ENCODE data around the gene CNPPD1. TPM values are rescaled to one million over a fixed set of nuclear protein-coding genes. Genes with fewer than 3 reads are reported as not detected.

Gene CNPPD1
- polyA plus RNA-seq, 1 experiment, result 66.9 TPM

DNA sequence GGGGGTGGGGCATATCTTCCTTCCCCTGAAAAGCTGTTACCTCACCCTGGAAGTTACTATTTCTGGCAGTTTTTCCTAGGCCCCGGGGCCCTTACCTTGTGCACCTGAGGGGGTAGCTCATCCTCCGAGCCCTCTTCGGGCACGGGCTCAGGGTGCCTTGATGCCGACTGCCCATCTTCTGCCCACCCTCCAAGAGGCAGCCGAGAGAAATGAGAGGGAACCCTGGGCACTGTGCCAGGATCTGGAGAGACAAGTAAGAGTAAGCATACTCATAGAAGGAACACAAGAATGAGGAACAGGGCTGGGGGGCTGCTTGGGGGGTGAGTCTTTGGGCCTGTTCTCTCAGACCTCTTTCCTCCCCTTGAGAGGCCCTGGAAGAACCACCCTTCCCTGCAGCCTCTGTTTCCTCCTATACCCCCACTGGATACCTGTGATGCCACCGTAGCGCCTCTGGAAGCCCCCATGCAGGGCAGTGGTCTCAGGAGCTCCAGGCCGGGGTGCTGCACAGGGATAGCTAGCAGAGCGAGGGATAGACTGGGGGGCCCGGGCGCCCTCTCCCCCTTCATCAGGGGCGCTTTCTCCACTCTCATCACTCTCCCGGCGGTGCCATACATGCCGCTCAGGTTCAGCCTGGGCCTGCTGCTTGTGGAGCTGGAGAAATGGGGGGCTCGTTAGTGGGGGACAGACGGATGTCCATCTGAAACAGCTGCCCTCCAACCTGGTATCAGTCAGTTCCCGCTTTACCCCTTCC, 44.1 kb upstream of the CNPPD1 start:
- Histone ChIP-seq H3K36me3 (ENCODE audit: control insufficient read depth, insufficient read depth, low read length) (peaks cover 51% of the 10 kb centered on the region), H3K4me3 (ENCODE audit: low read depth, low read length) (no peak overlapping the region), H3K27me3 (ENCODE audit: control insufficient read depth, insufficient read depth, low read length) (no peaks in the 10 kb centered on the region)
- POLR2A ChIA-PET, result no interaction called here
- CTCF ChIA-PET, result interaction anchor here (2.2 to 2.3 kb wide), 2 partner anchors 74 to 78 kb away, joined by 7 to 15 read pairs; no protein-coding TSS in a partner anchor
- no peak for DNase-seq (ENCODE audit: low read depth)
- TF ChIP-seq, protein P1, sequence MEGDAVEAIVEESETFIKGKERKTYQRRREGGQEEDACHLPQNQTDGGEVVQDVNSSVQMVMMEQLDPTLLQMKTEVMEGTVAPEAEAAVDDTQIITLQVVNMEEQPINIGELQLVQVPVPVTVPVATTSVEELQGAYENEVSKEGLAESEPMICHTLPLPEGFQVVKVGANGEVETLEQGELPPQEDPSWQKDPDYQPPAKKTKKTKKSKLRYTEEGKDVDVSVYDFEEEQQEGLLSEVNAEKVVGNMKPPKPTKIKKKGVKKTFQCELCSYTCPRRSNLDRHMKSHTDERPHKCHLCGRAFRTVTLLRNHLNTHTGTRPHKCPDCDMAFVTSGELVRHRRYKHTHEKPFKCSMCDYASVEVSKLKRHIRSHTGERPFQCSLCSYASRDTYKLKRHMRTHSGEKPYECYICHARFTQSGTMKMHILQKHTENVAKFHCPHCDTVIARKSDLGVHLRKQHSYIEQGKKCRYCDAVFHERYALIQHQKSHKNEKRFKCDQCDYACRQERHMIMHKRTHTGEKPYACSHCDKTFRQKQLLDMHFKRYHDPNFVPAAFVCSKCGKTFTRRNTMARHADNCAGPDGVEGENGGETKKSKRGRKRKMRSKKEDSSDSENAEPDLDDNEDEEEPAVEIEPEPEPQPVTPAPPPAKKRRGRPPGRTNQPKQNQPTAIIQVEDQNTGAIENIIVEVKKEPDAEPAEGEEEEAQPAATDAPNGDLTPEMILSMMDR (IDR thresholded peaks at IDR 0.05; ENCODE audit: insufficient read depth, low read depth, low read length), result no peak

- POLR2A ChIA-PET, result no interaction called here
- Histone ChIP-seq H3K4me3 (ENCODE audit: low read depth, low read length) (no peak overlapping the region), H3K27me3 (ENCODE audit: control insufficient read depth, insufficient read depth, low read length) (no peaks in the 10 kb centered on the region), H3K36me3 (ENCODE audit: control insufficient read depth, insufficient read depth, low read length) (peaks cover 47% of the 10 kb centered on the region)
- CTCF ChIA-PET, result interaction anchor here (1.1 to 2.3 kb wide), 4 partner anchors 58 to 79 kb away, joined by 3 to 15 read pairs (median 5); no protein-coding TSS in a partner anchor
- DNase-seq (ENCODE audit: low read depth), result no peak
- TF ChIP-seq, protein P1 (IDR thresholded peaks at IDR 0.05; ENCODE audit: insufficient read depth, low read depth, low read length), result no peak
Observed at GRCh38 chr2:219219784-219220532, 43.2 kb upstream of the CNPPD1 start.

DNA sequence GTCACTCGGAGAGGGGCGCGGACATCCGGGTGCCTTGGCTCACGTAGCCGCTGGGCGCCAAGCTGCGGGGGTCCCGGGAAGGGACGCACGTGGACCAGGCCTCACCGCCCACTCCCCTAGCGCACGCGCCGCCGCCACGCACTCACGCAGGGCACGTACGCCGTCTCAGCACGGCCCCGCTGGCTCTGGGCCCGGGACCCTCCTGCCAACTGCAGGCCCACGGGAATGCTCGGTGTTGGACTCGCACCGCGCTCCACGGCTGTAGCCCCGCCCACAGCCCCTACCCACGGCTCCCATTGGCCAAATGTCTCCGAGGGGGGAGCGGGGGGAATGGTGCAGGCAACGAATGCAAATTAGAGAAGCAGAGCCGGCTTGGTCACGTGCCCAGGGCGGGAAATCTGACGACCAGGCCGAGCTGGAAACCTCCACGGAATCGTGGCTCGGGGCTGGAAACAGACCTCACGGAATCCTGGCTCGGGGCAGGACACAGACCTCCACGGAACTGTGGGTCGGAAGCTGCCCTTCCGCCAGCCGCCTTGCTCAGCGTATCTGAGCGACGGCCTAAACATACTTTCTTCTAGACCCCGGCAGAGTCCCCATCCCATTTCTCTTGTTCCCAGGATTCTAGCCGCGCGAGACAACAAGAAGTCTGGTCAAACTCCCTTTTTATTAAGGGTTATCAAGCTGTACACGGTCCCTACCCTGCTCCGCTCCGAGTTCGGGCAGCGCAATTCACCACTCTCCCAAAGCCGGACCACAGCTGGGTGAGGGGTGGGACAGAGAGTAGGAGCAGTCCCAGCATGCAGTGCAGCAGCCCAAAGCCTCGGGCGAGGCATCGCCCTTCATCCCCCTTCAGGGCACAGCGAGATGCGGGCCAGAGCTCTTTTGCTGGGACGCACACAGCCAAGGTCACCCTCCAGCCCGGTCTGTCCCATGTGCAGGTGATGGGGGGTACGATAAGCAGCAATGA, 42.3 kb upstream of the CNPPD1 start, which contains the start of gene ABCB6:
ABCB6 (minus strand) TSS at position 227 of the 970 bp plus-strand sequence. CDS start 285 bp downstream, outside the sequence.
- H3K4me3 ChIP-seq (ENCODE audit: low read depth, low read length), result peak within 1 kb of the TSS; percentile 43
- TF ChIP-seq, protein P1 (IDR thresholded peaks at IDR 0.05; ENCODE audit: insufficient read depth, low read depth, low read length), result no peak
- H3K36me3 ChIP-seq (ENCODE audit: control insufficient read depth, insufficient read depth, low read length), result peaks cover 42% of the 10 kb centered on the region
- POLR2A ChIA-PET, result interaction anchor here (0.8 kb wide), 1 partner anchor 12 kb away, joined by 3 read pairs; the partner anchor contains the start of gene ZFAND2B
- H3K27me3 ChIP-seq (ENCODE audit: control insufficient read depth, insufficient read depth, low read length), result no peaks in the 10 kb centered on the region
- CTCF ChIA-PET, result interaction anchor here (0.7 to 2.3 kb wide), 10 partner anchors 9 to 1662 kb away, joined by 3 to 13 read pairs (median 3); partner anchors contain the start of genes DNAJB2 and NHEJ1
- DNase-seq (ENCODE audit: low read depth), result peak; percentile 54

DNA sequence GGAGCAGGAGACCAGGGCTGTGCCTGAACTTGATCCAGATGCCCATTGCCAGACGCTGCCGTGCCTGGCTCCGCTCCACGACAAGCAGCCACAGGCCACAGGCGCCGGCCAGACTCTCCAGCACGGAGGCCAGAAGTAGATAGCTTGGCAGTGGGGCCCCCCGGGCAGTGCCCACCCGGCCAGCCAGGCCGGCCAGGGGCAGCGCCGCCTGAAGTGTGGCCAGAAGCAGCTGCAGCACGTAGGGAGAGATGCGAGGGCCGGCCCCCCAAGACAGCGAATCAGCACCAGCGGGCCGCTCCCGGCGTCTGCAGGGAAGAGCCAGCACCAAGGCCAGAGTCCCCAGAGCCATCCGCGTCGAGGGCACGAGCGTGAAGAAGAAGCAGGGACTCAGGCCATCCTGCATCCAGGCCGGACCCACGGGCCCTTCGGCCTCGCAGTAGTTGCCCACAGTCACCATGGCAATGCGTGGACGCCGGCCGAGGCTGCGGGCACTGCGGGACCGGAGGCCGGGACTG, 41.5 kb upstream of the CNPPD1 start:
- ChIA-PET POLR2A (interaction anchor here (0.6 kb wide), 2 partner anchors 9 to 10 kb away, joined by 3 read pairs; no protein-coding TSS in a partner anchor), CTCF (interaction anchor here (0.7 to 2.3 kb wide), 12 partner anchors 9 to 1663 kb away, joined by 3 to 13 read pairs (median 4); partner anchors contain the start of gene NHEJ1)
- DNase-seq (ENCODE audit: low read depth), result no peak
- H3K4me3 ChIP-seq (ENCODE audit: low read depth, low read length), result peak overlapping the region; percentile 43
- H3K27me3 ChIP-seq (ENCODE audit: control insufficient read depth, insufficient read depth, low read length), result no peaks in the 10 kb centered on the region
- TF ChIP-seq, protein P1 (IDR thresholded peaks at IDR 0.05; ENCODE audit: insufficient read depth, low read depth, low read length), result no peak
- peaks cover 37% of the 10 kb centered on the region for H3K36me3 ChIP-seq (ENCODE audit: control insufficient read depth, insufficient read depth, low read length)

Data from BJ (cell line).